GM12873 (cell line): Measurements from ENCODE around the gene NUMBL.

Source experiments
- TF ChIP-seq, protein P1 (sequence below): IDR thresholded peaks from 2 replicates; pipeline ENCODE4 v1.5.1; 2012; ENCODE audit warnings: low read depth, mild to moderate bottlenecking, moderate library complexity, low read length, control low read depth; ENCODE audit not compliant: insufficient read depth; ENCODE audit errors: missing control alignments

Gene NUMBL

DNA sequence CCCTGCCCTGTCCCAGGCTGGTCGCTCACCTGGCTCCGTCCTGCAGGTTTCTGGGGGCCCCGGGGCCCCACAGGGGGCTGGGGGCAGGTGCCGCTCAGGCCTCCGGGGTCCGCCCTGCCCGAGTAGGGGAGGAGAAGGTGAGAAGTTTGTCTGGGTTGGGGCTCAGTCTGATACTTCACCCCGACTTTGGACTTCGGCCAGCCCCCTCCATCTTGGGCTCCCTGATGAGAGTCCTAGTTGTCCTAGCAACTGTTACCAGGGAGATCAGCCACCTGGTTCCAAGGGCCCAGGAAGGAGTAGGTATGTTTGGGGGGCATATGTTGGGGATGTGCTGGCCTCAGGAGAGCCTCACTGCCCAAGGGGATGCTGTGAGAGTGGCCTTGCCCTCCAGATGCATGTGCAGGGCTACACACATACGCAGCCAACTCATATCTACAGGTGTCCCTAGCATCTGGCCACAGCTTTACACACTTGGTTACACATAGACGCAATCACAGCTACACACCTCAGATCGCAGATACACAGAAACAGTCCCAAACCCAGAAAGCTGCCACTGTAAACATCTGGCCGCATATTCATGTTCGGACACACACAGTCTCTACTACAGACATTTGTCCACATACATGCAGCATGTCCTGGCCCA is 3.4 kb downstream of the NUMBL start:
- TF ChIP-seq, protein P1, sequence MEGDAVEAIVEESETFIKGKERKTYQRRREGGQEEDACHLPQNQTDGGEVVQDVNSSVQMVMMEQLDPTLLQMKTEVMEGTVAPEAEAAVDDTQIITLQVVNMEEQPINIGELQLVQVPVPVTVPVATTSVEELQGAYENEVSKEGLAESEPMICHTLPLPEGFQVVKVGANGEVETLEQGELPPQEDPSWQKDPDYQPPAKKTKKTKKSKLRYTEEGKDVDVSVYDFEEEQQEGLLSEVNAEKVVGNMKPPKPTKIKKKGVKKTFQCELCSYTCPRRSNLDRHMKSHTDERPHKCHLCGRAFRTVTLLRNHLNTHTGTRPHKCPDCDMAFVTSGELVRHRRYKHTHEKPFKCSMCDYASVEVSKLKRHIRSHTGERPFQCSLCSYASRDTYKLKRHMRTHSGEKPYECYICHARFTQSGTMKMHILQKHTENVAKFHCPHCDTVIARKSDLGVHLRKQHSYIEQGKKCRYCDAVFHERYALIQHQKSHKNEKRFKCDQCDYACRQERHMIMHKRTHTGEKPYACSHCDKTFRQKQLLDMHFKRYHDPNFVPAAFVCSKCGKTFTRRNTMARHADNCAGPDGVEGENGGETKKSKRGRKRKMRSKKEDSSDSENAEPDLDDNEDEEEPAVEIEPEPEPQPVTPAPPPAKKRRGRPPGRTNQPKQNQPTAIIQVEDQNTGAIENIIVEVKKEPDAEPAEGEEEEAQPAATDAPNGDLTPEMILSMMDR: no peak

DNA sequence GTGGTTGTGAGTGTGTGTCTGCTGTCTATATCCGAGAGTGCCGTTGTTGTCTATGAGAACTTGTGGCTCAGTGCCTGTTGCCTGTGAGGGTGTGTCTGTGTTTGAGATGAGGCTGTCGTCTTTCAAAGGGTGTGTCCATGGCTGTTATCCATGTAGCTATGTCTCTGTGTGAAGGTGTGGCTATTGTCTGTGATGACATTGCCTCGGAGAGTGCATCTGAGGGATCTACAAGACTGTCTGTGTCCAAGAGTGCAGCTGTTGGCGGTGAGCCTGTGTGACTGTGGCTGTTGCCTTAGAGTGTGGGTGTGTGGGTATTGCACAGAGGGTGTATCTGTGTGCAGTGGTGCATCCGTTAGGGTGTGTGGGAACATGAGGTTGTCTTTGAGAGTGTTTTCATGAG is 4.9 kb downstream of the NUMBL start:
- TF ChIP-seq, protein P1: no peak

DNA sequence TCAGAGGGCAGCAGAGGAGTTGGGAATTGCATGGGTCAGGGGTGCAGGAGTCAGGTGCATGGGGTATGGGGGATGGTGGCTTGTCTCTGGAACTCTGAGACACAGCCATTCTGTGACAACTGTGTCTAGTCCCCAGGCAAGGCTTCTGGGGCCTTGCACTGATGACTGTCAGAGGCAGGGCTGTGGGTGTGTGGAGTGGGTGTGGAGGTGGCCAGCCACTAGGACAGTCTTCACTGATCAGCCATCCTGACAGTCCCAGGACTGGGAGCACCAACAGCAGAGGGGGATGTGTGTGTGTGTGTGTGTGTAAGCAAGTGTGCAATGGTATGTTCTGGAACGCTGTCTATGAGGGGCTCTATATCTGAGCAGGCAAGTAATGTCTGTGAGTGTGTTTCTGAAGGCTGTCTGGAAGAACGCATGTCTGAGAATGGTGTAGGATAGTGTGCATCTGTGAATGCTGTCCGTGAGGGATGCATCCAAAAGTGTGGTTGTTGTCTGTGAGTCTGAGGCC is 5.4 kb downstream of the NUMBL start:
- TF ChIP-seq, protein P1: no peak

DNA sequence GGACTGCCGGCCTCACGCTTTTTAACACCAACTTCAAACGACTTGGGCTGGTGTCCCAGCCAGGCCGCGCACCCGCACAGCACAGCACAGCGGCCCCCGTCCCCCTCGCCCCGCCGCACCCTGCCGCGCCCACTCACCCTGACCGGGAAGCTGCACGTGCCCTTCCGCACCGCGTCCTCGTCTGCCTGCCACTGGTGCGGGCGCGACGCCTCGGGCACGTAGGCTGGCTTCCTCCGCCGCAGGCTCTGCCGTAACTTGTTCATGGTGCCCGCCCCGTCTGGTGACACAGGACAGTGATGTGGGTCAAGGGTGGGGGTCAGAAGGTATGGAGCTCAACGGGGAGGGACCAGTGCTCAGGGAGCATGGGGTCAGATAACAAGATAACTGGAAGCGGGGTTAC is 6.2 kb downstream of the NUMBL start:
- TF ChIP-seq, protein P1: no peak

DNA sequence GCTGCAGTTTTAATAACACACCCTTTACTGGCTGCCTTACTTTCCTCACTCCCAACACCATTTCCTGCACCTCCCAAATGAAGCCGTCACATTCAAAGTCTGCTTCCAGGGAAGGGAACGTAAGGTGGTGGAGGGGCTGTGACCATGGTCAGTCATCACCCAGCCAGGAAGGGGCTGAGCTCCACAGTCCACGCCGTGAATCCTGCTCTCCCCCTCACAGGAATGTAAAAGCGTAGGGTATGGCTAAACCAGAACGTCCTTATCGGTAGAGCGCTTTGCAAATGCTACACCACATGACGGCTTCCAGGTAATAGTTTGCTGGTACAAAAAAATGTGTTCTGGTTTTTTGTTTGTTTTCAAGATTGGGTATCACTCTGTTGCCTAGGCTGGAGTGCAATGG is 7.0 kb downstream of the NUMBL start:
- TF ChIP-seq, protein P1: no peak

DNA sequence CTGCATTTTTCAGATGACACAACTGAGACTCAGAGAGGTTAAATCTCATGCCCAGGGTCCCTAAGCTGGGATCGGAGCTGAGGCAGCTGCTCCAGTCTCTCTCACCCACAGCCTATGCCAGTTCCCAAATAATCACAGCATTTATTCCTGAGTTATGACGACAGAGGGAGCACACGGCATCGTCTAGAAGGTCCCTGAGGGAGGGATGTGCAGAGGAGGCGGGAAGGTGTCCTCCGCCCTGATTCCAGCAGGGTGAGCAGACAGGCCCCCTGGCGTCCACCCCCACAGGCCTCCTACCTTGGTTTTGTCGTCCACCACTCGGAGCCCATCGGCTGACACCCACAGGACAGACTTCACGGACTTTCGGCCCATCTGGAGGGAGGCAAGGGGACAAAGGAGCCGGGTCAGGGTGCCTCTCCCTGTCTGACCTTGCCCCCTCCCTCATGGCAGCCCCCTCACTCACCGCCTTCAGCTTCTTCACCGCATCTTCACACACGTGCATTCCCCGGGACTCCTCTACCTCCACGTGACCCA is 8.0 kb downstream of the NUMBL start:
- TF ChIP-seq, protein P1: no peak

DNA sequence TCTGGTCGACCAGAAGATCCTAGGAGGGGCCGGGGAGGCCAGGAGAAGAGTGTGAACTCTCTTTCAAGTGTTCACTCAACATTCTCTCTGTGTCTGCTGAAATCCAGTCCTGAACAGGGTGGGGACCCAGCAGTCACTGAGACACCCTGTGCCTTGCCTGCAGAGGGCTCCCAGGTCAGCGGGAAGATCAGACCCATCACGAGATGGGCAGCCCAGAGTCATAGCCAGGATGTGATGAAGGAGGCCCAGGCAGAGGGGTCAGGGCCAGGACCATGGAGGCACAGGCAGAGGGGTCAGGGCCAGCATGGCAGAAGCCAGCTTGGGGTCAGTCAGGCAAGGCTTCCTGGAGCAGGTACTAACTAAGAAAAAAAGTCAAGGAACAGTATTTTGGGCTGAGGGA is 9.4 kb downstream of the NUMBL start:
- TF ChIP-seq, protein P1: no peak
